ENCODE measurements around the gene RPL29. TPM values are rescaled to one million over a fixed set of nuclear protein-coding genes. Genes with fewer than 3 reads are reported as not detected.

RPL29 gene
- total RNA-seq, 1 donor from 2014 or later, result 1,884 TPM

DNA sequence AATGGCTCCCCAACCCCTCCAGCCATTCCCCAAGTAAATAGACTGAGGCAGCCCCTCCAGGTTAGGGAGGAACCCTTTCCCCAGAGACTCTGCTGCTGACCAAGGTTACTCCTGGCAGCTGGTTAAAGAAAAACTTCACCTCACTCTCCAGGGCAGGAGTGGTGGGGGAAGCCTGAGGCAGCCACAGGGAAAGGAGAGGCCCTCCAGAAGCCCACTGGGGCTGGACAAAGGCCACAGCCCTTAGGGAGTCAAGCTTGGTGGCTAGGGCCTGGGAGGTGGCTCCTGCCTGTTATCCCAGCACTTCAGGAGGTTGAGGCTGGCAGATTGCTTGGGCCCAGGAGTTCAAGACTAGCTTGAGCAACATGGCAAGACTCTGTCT lies 11.4 kb downstream of the RPL29 start:
- H3K27ac Mint-ChIP-seq, result no peak overlapping the region
- TF ChIP-seq, protein P1, sequence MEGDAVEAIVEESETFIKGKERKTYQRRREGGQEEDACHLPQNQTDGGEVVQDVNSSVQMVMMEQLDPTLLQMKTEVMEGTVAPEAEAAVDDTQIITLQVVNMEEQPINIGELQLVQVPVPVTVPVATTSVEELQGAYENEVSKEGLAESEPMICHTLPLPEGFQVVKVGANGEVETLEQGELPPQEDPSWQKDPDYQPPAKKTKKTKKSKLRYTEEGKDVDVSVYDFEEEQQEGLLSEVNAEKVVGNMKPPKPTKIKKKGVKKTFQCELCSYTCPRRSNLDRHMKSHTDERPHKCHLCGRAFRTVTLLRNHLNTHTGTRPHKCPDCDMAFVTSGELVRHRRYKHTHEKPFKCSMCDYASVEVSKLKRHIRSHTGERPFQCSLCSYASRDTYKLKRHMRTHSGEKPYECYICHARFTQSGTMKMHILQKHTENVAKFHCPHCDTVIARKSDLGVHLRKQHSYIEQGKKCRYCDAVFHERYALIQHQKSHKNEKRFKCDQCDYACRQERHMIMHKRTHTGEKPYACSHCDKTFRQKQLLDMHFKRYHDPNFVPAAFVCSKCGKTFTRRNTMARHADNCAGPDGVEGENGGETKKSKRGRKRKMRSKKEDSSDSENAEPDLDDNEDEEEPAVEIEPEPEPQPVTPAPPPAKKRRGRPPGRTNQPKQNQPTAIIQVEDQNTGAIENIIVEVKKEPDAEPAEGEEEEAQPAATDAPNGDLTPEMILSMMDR (IDR thresholded peaks at IDR 0.05), result no peak
- ChIA-PET CTCF (interaction anchor here (1.0 to 3.4 kb wide), 2 partner anchors 9 to 10 kb away, joined by 3 to 25 read pairs; partner anchors contain the start of genes ABHD14A and ABHD14B), POLR2A (interaction anchor here (1.1 to 5.7 kb wide), 4 partner anchors 8 to 241 kb away, joined by 3 to 58 read pairs (median 35); partner anchors contain the start of genes ABHD14A, ABHD14B, RPL29 and TLR9)
- intact Hi-C loops (cut with micrococcal nuclease), result loop anchor here (5.0 to 10.0 kb wide), 2 partner anchors 473 to 551 kb away; partner anchors contain the start of genes NISCH, NT5DC2 and UQCC5
- no peak for DNase-seq
- no peaks in the 10 kb centered on the region for H3K9me3 Mint-ChIP-seq
- peak overlapping the region; percentile 50 for H3K4me3 Mint-ChIP-seq
- ATAC-seq (ENCODE audit: low read depth), result no peak
- no peaks in the 10 kb centered on the region for H3K36me3 Mint-ChIP-seq (ENCODE audit: low read depth)
- peaks cover 23% of the 10 kb centered on the region for H3K4me1 Mint-ChIP-seq
- no peaks in the 10 kb centered on the region for H3K27me3 Mint-ChIP-seq

- H3K4me1 Mint-ChIP-seq, result peaks cover 23% of the 10 kb centered on the region
- ChIA-PET POLR2A (interaction anchor here (0.8 to 5.7 kb wide), 10 partner anchors 8 to 298 kb away, joined by 3 to 58 read pairs (median 8); partner anchors contain the start of genes ABHD14A, ABHD14B, DUSP7 and PCBP4), CTCF (interaction anchor here (0.9 to 3.4 kb wide), 6 partner anchors 9 to 42 kb away, joined by 3 to 25 read pairs (median 4); partner anchors contain the start of genes ABHD14A, ABHD14B, RPL29 and RRP9)
- DNase-seq (no peak), ATAC-seq (ENCODE audit: low read depth) (no peak)
- peak overlapping the region; percentile 86 for H3K4me3 Mint-ChIP-seq
- H3K36me3 Mint-ChIP-seq (ENCODE audit: low read depth), result no peaks in the 10 kb centered on the region
- TF ChIP-seq, protein P1 (IDR thresholded peaks at IDR 0.05), result no peak
- intact Hi-C loops (cut with micrococcal nuclease), result loop anchor here (1.0 to 10.0 kb wide), 6 partner anchors 9 to 551 kb away; partner anchors contain the start of genes ABHD14B, DUSP7, NISCH and NT5DC2
- no peaks in the 10 kb centered on the region for H3K27me3 Mint-ChIP-seq
- H3K27ac Mint-ChIP-seq, result peak overlapping the region; percentile 91
- no peaks in the 10 kb centered on the region for H3K9me3 Mint-ChIP-seq
Observed at GRCh38 chr3:51983578-51984268, 12.0 kb downstream of the RPL29 start.

- intact Hi-C loops (cut with micrococcal nuclease), result loop anchor here (1.0 to 10.0 kb wide), 6 partner anchors 9 to 552 kb away; partner anchors contain the start of genes ABHD14B, DUSP7, NISCH and NT5DC2
- ATAC-seq (ENCODE audit: low read depth), result peak; percentile 79
- ChIA-PET POLR2A (interaction anchor here (0.5 to 5.7 kb wide), 12 partner anchors 9 to 297 kb away, joined by 3 to 58 read pairs (median 6); partner anchors contain the start of genes ABHD14A, ABHD14B, DUSP7 and PCBP4), CTCF (interaction anchor here (0.6 to 3.4 kb wide), 8 partner anchors 8 to 162 kb away, joined by 3 to 25 read pairs (median 4); partner anchors contain the start of genes ABHD14A, ABHD14B, RPL29 and RRP9)
- H3K4me3 Mint-ChIP-seq, result peak within 1 kb of the TSS; percentile 86
- H3K36me3 Mint-ChIP-seq (ENCODE audit: low read depth), result no peaks in the 10 kb centered on the region
- TF ChIP-seq, protein P1 (IDR thresholded peaks at IDR 0.05), result no peak
- DNase-seq, result peak; percentile 70
- no peaks in the 10 kb centered on the region for H3K9me3 Mint-ChIP-seq
- H3K27me3 Mint-ChIP-seq, result no peaks in the 10 kb centered on the region
- peak within 1 kb of the TSS; percentile 91 for H3K27ac Mint-ChIP-seq
- H3K4me1 Mint-ChIP-seq, result peaks cover 23% of the 10 kb centered on the region
Observed at GRCh38 chr3:51982838-51983577, 12.7 kb downstream of the RPL29 start, which contains the start of gene ACY1. Gene ACY1 (plus strand): TSS chr3:51983535. CDS start chr3:51984065, 530 bp downstream.

GRCh38 chr3:51982352-51982837 lies 13.3 kb downstream of the RPL29 start:
- H3K27ac Mint-ChIP-seq, result peak overlapping the region; percentile 91
- CTCF ChIA-PET, result interaction anchor here (0.6 to 3.4 kb wide), 8 partner anchors 9 to 172 kb away, joined by 3 to 25 read pairs (median 4); partner anchors contain the start of genes ABHD14B, POC1A and RPL29
- POLR2A ChIA-PET, result interaction anchor here (0.8 to 5.7 kb wide), 10 partner anchors 8 to 271 kb away, joined by 3 to 58 read pairs (median 8); partner anchors contain the start of genes ABHD14A, ABHD14B, DUSP7 and PARP3
- DNase-seq (peak; percentile 31), ATAC-seq (ENCODE audit: low read depth) (peak; percentile 56)
- H3K4me3 Mint-ChIP-seq, result peak overlapping the region; percentile 86
- H3K36me3 Mint-ChIP-seq (ENCODE audit: low read depth), result no peaks in the 10 kb centered on the region
- TF ChIP-seq, protein P1 (IDR thresholded peaks at IDR 0.05), result no peak
- no peaks in the 10 kb centered on the region for H3K27me3 Mint-ChIP-seq
- intact Hi-C loops (cut with micrococcal nuclease), result loop anchor here (2.0 to 10.0 kb wide), 4 partner anchors 40 to 552 kb away; partner anchors contain the start of genes DUSP7, NISCH, NT5DC2 and PARP3
- H3K9me3 Mint-ChIP-seq, result no peaks in the 10 kb centered on the region
- peaks cover 23% of the 10 kb centered on the region for H3K4me1 Mint-ChIP-seq

Data from activated B cell treated with CpG ODN at 0.5 μM for 24 hours (primary cell).